GM04503 (cell line): Measurements from ENCODE around the gene GRAP.
"Not testable (repeated sequence)": the region's sequence is repeated elsewhere in the genome, so short reads cannot be mapped to it uniquely, and the experiment has no call there.

Source experiments
- DNase-seq: peaks from one replicate; pipeline ENCODE4 v3.0.0-alpha.2; 2012; ENCODE audit warnings: low read depth

GRAP gene

GRCh38 chr17:19042369-19042768 lies 4.4 kb downstream of the GRAP start:
- not testable (repeated sequence) for DNase-seq

- DNase-seq, result not testable (repeated sequence)
These were observed 4.9 kb downstream of the GRAP start for GRCh38 chr17:19041871-19042270.

GRCh38 chr17:19040350-19040749 lies 6.4 kb downstream of the GRAP start:
- not testable (repeated sequence) for DNase-seq

GRCh38 chr17:19038730-19039129 lies 8.0 kb downstream of the GRAP start:
- DNase-seq, result not testable (repeated sequence)

- DNase-seq, result not testable (repeated sequence)
These were observed 8.8 kb downstream of the GRAP start for GRCh38 chr17:19038007-19038406.

- DNase-seq, result not testable (repeated sequence)
These were observed 9.2 kb downstream of the GRAP start for GRCh38 chr17:19037547-19037946.

GRCh38 chr17:19036186-19036585 lies 10.6 kb downstream of the GRAP start:
- DNase-seq, result not testable (repeated sequence)

GRCh38 chr17:19032377-19032988 lies 14.3 kb downstream of the GRAP start:
- DNase-seq, result not testable (repeated sequence)

GRCh38 chr17:19031729-19032128 lies 15.0 kb downstream of the GRAP start:
- DNase-seq, result not testable (repeated sequence)

- DNase-seq, result not testable (repeated sequence)
These were observed 15.8 kb downstream of the GRAP start for GRCh38 chr17:19030771-19031449.

GRCh38 chr17:19029740-19030139 lies 17.0 kb downstream of the GRAP start:
- not testable (repeated sequence) for DNase-seq

- not testable (repeated sequence) for DNase-seq
These were observed 18.1 kb downstream of the GRAP start for GRCh38 chr17:19028671-19029070.

GRCh38 chr17:19024101-19025078 lies 22.4 kb downstream of the GRAP start:
- DNase-seq, result no peak

- no peak for DNase-seq
These were observed 23.4 kb downstream of the GRAP start for GRCh38 chr17:19023209-19023999.

- no peak for DNase-seq
These were observed 24.0 kb downstream of the GRAP start for GRCh38 chr17:19022747-19023146.

GRCh38 chr17:19022128-19022527 lies 24.6 kb downstream of the GRAP start:
- no peak for DNase-seq

- no peak for DNase-seq
These were observed 25.1 kb downstream of the GRAP start for GRCh38 chr17:19021622-19022083.

- DNase-seq, result not testable (repeated sequence)
These were observed 25.6 kb downstream of the GRAP start for GRCh38 chr17:19021011-19021621.

GRCh38 chr17:19020016-19020415 lies 26.7 kb downstream of the GRAP start:
- no peak for DNase-seq

GRCh38 chr17:19019041-19019941 lies 27.5 kb downstream of the GRAP start:
- no peak for DNase-seq
